Thyroid gland (tissue), 4 donors: ENCODE data around the gene PHYKPL. TPM values are rescaled to one million over a fixed set of nuclear protein-coding genes. Genes with fewer than 3 reads are reported as not detected.

Experiments
- DNase-seq, 2 donors: peaks; one replicate each; pipeline ENCODE4 v3.0.0-alpha.2; 2019
- H3K27ac ChIP-seq, 3 donors: fragments of 200-600 bp; sonication (generic); 1 replicate in 2 of 3; 2 replicates in 1 of 3; pipeline ENCODE4 v1.5.1; 2016 to 2019; ENCODE audit warnings: mild to moderate bottlenecking in 1 of 3, moderate library complexity in 1 of 3
- H3K27me3 ChIP-seq: fragments of 200-600 bp; sonication (generic); one replicate; pipeline ENCODE4 v1.5.1; 2019
- H3K36me3 ChIP-seq, 2 donors: fragments of 200-600 bp; sonication (generic); one replicate each; pipeline ENCODE4 v1.5.1; 2016 to 2019
- H3K4me1 ChIP-seq, 2 donors: fragments of 200-600 bp; sonication (generic); one replicate each; pipeline ENCODE4 v1.5.1; 2017 to 2019
- H3K4me3 ChIP-seq, 3 donors: fragments of 200-600 bp; sonication (generic); replicated peaks in 1 of 3; 1 replicate in 2 of 3; 2 replicates in 1 of 3; pipeline ENCODE4 v1.5.1; 2016; ENCODE audit warnings: mild to moderate bottlenecking in 1 of 3
- H3K9me3 ChIP-seq: fragments of 200-600 bp; sonication (generic); one replicate; pipeline ENCODE4 v1.5.1; 2017
- POLR2A ChIP-seq, 2 donors: fragments of 450-650 bp; IDR thresholded peaks; one replicate each; pipeline ENCODE4 v1.6.1; 2017; ENCODE audit warnings: antibody characterized with exemption in 2 of 2, mild to moderate bottlenecking in 2 of 2, moderate library complexity in 1 of 2
- WGBS, 2 donors: methylation state at CpG; one replicate each; pipeline ENCODE4 v1.1.5; 2017; 5-methylcytosine and 5-hydroxymethylcytosine counted together
- intact Hi-C: fragments of 100-400 bp; cut with DNase I; formaldehyde crosslinking; loops from one replicate; pipeline ENCODE4 v1.15.1; 2023
- total RNA-seq, 4 donors: library from RNA; depleted of rRNA; stranded (reverse); fragments of >200 nt; gene quantifications; one replicate each; pipeline ENCODE4 v1.2.3, GENCODE V29; 2016
- TF ChIP-seq, protein P1 (sequence below), 6 experiments: fragments of 200-600 bp in 3 of 6; fragments of 450-650 bp in 3 of 6; sonication (generic) in 3 of 6; IDR thresholded peaks; one replicate each; pipeline ENCODE4 v1.5.1; 2016 to 2019; ENCODE audit warnings: antibody characterized with exemption in 6 of 6, mild to moderate bottlenecking in 2 of 6, inconsistent platforms in 1 of 6, moderate library complexity in 1 of 6

Gene PHYKPL
- total RNA-seq = 10 to 100 TPM; 61.7 to 90.9 (median 76.0) TPM

DNA sequence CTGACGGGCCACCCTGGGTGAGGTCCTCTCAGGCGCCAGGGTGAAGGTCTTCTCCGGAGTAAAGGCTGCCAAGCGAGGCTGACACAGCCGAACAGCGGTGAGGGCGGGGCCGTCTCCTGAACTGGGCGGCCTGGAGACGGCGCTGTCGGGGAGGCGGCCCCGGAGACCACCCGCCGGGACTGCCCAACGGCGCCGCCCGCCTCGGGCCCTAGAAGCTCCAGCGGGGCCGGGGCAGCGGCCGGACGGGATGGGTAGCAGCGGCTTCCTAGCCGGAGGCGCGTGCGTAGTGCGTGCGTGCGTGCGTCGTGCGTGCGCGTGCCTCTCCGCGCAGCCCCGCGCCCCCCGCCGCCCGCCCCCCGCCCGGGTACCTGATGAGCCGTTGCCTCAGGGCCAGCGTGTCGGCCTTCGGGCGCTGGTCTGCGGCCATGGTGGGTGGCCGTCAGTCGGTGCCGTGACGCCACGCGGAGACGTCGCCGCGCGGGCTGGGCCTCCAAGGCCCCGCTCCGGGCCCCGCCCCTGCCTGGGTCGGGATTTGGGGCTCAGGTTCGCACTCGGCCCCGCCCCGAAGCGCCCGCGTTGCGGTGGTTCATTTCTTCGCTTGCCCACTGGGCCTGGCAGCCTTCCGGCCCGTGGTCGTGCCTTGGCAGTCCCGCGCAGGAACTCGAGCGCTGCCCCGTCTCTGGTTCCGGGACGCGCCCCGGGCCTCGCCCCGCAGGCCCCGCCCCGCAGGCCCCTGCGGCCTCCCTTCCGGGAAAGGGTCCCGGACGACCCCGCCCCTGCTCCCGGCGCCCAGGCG is at the start of gene PHYKPL:
Gene PHYKPL, minus strand, starts transcription at position 679 of the 796 bp plus-strand sequence. Its CDS starts 252 bp downstream, at position 427.
- H3K9me3 ChIP-seq = no peaks in the 10 kb centered on the region
- TF ChIP-seq, protein P1, sequence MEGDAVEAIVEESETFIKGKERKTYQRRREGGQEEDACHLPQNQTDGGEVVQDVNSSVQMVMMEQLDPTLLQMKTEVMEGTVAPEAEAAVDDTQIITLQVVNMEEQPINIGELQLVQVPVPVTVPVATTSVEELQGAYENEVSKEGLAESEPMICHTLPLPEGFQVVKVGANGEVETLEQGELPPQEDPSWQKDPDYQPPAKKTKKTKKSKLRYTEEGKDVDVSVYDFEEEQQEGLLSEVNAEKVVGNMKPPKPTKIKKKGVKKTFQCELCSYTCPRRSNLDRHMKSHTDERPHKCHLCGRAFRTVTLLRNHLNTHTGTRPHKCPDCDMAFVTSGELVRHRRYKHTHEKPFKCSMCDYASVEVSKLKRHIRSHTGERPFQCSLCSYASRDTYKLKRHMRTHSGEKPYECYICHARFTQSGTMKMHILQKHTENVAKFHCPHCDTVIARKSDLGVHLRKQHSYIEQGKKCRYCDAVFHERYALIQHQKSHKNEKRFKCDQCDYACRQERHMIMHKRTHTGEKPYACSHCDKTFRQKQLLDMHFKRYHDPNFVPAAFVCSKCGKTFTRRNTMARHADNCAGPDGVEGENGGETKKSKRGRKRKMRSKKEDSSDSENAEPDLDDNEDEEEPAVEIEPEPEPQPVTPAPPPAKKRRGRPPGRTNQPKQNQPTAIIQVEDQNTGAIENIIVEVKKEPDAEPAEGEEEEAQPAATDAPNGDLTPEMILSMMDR (IDR thresholded peaks at IDR 0.05) = no peak
- TF ChIP-seq POLR2A (IDR thresholded peaks at IDR 0.05) = peak in 1 of 2 donors; percentile 63
- peaks cover 13 to 14% of the 10 kb centered on the region in 2 donors for H3K36me3 ChIP-seq
- intact Hi-C loops = loop anchor here (5.0 kb wide), 1 partner anchor 360 kb away; the partner anchor contains the start of gene COL23A1
- DNase-seq = peak; percentile 80 to 81
- peaks cover 28 to 56% of the 10 kb centered on the region in 2 donors for H3K4me1 ChIP-seq
- no peaks in the 10 kb centered on the region for H3K27me3 ChIP-seq
- H3K4me3 ChIP-seq = peak within 1 kb of the TSS; percentile 11 to 70 (median 61)
- peak within 1 kb of the TSS; percentile 93 to 97 (median 97) for H3K27ac ChIP-seq
- WGBS, 2 donors = 0% methylated on average over 6 to 40 of the region's 102 CpGs

DNA sequence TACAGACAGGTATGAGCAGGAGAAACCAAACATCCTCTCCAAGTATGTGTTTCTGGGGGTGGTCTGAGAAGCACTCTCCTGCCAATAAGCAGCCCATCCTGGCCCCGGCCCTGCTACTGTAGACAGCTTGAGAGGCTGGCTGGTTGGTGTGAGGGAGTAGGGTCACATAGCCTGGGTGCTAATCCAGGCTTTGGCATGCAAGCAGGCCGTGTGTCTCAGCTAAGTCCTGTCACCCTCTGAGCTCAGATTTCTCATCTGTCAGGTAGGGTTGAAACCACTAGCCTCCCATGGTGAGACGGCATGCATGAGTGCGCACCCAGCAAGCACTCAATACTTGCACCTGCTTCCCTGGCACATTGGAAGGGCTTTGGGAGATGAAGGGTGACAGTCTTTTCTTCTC is 49.8 kb upstream of the PHYKPL start:
- intact Hi-C loops = loop anchor here (5.0 kb wide), 1 partner anchor 270 kb away; no protein-coding TSS in a partner anchor

DNA sequence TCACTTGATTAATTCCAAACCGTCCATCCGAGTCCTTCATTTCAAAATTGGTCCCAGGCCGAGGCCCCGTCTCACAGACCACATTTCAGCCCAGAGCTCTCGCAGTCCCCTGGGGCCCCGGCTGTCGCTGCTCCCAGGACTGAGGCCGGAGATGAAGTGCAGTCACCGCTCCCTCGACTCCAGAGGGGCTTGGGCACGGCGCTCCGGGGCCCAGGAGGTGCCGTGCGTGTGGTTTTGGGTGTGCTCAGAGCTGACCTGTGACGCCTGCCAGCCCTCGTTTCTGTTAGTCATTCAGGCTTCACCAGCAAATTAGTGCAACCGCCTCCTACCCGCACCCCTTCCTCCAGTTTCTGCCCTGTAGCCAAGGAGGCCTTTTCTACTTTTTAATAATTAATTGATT is 48.7 kb upstream of the PHYKPL start:
- Histone ChIP-seq H3K4me3 (no peak overlapping the region), H3K36me3 (no peaks in the 10 kb centered on the region), H3K27me3 (no peaks in the 10 kb centered on the region), H3K9me3 (no peaks in the 10 kb centered on the region), H3K27ac (no peak overlapping the region), H3K4me1 (peaks cover 6 to 23% of the 10 kb centered on the region in 2 donors)
- intact Hi-C loops = loop anchor here (2.0 to 5.0 kb wide), 2 partner anchors 271 to 307 kb away; no protein-coding TSS in a partner anchor
- WGBS, 2 donors = 82 to 85% methylated on average over 13 to 19 of the region's 19 CpGs
- TF ChIP-seq, protein P1 (IDR thresholded peaks at IDR 0.05) = no peak
- TF ChIP-seq POLR2A (IDR thresholded peaks at IDR 0.05) = no peak
- DNase-seq = no peak

More for the DNA sequence above, 49.8 kb upstream of the PHYKPL start:
- Histone ChIP-seq H3K4me1 (peaks cover 10 to 32% of the 10 kb centered on the region in 2 donors), H3K27ac (no peak overlapping the region), H3K36me3 (no peaks in the 10 kb centered on the region), H3K9me3 (no peaks in the 10 kb centered on the region), H3K4me3 (no peak overlapping the region), H3K27me3 (no peaks in the 10 kb centered on the region)
- no peak for TF ChIP-seq POLR2A (IDR thresholded peaks at IDR 0.05)
- TF ChIP-seq, protein P1 (IDR thresholded peaks at IDR 0.05) = no peak
- 87 to 95% methylated on average over 4 of the region's 4 CpGs for WGBS, 2 donors
- DNase-seq = no peak

DNA sequence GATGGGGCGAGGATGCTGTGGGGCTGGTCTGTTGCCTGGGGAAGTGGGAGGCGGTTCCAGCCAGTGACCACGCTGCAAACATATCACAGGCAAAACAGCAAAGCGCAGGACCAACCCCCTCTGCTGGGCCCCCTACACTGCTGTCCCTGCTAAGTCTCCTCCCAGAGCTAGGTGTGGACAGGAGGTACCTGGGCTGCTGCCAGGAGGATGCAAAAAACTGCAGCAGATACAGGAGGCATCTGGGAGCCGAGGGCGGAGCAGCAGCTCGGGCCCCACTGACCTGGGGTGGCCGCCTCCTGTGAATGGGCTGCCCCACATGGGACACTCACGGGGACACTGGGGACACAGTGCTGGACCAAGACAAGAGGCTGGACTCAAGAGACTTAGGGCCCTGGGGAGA is 48.0 kb upstream of the PHYKPL start:
- Histone ChIP-seq H3K9me3 (no peaks in the 10 kb centered on the region), H3K4me1 (peaks cover 6 to 19% of the 10 kb centered on the region in 2 donors), H3K4me3 (no peak overlapping the region), H3K27me3 (no peaks in the 10 kb centered on the region), H3K36me3 (no peaks in the 10 kb centered on the region), H3K27ac (peak overlapping the region in 1 of 3 donors; percentile 27)
- no peak for TF ChIP-seq POLR2A (IDR thresholded peaks at IDR 0.05)
- TF ChIP-seq, protein P1 (IDR thresholded peaks at IDR 0.05) = no peak
- intact Hi-C loops = loop anchor here (2.0 to 5.0 kb wide), 2 partner anchors 272 to 308 kb away; no protein-coding TSS in a partner anchor
- WGBS, 2 donors = 81 to 92% methylated on average over 5 to 7 of the region's 9 CpGs
- DNase-seq = no peak
